Stimulated activated CD8-positive, alpha-beta memory T cell treated with anti-CD3 and anti-CD28 coated beads, Interleukin-4, amount 100 ng/mL, for 48 hours (primary cell): ENCODE data around the gene DISP2.

Source experiments
- DNase-seq: peaks from one replicate; pipeline ENCODE4 v3.0.0-alpha.2; 2020

DISP2 gene

DNA sequence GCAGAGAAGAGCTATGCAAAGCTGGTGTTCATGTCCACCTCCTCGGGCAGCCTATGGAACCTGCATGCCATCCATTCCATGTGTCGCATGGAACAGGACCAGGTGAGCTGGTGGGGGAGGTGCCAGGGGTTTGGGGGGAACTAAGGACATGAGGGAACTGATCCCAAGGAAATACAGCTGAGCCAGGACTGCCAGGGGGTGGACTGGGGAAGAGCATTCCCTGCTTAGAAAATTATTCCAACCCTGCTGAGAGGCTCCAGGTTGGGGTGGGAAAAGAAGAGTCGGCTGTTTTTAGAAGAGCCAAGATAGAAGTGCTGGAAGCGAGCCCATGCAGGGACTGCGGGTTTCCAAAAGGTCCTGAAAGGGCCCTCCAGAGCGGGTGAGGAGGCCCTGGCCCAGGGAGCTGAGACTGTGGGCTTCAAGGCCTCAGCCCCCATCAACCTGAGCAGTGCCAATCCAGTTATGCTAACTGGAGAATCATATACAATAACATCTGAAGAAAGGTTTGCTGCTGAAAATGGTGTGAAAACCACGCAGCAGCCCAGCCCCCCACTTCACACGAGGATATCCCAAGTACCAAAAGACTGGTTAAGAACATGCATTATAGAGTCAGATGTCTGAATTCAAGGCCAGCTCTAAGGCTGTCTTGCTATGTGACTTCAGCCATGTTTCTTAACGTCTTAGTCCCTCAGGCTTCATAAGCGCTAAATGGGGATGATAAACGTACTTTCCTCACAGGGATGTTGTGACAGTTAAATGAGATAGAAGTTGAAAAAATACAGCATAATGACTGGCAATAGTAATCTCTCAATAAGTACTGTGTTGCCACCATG, 7.8 kb downstream of the DISP2 start:
- no peak for DNase-seq

DNA sequence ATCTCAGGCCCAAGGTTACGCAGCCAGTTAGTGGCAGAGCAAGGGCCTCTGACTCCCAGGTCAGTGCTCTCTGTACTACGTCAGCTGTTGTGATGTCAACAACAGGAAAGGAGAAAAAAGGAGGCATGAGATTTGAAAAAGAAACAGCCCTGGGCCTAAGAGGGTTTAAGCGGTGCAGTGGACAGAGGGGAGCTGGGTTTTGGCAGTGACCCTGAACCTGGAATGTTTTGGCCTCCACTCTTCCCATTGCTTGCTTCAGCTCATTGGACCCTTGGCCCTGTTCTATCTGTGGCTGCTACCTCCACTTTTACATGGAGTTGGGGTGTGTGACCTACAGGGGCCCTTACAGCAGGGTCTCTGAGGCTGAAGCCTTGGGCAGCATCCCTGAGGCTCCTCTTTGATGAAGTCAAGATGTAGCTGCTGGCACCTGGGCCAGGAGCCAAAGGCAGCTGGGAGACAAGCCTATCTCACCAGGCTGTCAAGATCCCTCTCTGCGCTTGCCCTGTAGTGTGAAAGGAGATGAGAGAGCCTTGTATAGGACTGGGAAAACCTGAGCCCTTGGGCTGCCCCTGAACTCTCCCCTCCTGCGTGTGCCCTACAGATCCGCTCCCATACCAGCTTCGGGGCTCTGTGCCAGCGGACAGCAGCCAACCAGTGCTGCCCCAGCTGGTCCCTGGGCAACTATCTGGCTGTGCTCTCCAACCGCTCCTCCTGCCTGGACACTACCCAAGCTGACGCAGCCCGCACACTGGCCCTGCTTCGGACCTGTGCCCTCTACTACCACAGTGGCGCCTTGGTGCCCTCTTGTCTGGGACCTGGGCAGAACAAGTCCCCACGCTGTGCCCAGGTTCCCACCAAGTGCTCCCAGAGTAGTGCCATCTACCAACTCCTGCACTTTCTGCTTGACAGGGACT, 8.7 kb downstream of the DISP2 start:
- DNase-seq, result no peak

DNA sequence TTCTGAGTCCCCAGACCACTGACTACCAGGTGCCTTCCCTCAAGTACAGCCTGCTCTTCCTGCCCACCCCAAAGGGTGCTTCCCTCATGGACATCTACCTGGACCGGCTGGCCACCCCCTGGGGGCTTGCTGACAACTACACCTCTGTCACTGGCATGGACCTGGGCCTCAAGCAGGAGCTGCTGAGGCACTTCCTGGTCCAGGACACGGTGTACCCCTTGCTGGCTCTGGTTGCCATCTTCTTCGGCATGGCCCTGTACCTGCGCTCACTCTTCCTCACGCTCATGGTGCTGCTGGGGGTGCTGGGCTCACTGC, 9.3 kb downstream of the DISP2 start:
- DNase-seq, result no peak

DNA sequence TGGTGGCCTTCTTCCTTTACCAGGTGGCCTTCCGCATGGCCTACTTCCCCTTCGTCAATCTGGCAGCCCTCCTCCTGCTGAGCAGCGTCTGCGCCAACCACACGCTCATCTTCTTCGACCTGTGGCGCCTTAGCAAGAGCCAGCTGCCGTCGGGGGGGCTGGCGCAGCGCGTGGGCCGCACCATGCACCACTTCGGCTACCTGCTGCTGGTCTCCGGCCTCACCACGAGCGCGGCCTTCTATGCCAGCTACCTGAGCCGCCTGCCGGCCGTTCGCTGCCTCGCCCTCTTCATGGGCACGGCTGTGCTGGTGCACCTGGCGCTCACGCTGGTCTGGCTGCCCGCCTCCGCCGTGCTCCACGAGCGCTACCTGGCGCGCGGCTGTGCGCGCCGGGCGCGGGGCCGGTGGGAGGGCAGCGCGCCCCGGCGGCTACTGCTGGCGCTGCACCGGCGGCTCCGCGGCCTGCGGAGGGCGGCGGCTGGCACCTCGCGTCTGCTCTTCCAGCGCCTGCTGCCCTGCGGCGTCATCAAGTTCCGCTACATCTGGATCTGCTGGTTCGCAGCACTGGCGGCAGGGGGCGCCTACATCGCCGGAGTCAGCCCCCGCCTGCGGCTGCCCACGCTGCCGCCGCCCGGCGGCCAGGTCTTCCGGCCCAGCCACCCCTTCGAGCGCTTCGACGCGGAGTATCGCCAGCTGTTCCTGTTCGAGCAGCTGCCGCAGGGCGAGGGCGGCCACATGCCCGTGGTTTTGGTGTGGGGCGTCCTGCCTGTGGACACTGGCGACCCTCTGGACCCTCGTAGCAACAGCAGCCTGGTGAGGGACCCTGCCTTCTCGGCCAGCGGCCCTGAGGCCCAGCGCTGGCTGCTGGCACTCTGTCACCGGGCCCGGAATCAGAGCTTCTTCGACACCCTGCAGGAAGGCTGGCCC, 9.9 kb downstream of the DISP2 start:
- peak; percentile 85 for DNase-seq

DNA sequence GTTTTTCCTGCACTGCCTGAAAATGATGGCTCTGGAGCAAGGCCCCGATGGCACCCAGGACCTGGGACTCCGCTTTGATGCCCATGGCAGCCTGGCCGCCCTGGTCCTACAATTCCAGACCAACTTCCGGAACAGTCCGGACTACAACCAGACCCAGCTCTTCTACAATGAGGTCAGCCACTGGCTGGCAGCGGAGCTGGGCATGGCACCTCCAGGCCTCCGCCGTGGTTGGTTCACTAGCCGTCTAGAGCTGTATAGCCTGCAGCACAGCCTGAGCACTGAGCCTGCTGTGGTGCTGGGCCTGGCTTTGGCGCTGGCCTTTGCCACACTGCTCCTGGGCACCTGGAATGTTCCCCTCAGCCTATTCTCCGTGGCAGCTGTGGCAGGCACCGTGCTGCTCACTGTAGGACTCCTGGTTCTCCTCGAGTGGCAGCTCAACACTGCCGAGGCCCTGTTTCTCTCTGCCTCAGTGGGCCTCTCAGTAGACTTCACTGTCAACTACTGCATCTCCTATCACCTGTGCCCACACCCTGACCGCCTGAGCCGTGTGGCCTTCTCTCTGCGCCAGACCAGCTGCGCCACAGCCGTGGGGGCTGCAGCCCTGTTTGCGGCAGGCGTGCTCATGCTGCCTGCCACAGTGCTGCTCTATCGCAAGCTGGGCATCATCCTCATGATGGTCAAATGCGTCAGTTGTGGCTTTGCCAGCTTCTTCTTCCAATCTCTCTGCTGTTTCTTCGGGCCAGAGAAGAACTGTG, 10.9 kb downstream of the DISP2 start:
- DNase-seq, result no peak

DNA sequence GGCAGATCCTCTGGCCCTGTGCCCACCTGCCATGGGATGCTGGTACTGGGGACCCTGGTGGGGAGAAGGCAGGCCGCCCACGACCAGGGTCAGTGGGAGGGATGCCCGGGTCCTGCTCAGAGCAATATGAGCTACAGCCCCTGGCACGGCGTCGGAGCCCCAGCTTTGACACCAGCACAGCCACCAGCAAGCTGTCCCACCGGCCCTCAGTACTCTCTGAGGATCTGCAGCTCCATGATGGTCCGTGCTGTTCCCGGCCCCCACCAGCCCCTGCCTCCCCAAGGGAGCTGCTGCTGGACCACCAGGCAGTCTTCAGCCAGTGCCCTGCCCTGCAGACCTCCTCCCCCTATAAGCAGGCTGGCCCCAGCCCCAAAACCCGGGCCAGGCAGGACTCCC, 11.5 kb downstream of the DISP2 start:
- no peak for DNase-seq

DNA sequence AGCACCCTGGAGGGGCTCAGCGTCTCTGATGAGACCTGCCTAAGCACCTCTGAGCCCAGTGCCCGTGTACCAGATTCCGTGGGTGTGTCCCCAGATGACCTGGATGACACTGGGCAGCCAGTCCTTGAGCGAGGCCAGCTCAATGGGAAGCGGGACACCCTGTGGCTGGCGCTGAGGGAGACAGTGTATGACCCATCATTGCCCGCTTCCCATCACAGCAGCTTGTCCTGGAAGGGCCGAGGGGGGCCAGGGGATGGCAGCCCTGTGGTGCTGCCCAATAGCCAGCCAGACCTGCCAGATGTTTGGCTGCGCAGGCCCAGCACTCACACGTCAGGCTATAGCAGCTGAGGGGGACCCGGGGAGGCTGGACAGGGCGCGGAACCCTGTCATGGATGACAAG, 12.0 kb downstream of the DISP2 start:
- no peak for DNase-seq

DNA sequence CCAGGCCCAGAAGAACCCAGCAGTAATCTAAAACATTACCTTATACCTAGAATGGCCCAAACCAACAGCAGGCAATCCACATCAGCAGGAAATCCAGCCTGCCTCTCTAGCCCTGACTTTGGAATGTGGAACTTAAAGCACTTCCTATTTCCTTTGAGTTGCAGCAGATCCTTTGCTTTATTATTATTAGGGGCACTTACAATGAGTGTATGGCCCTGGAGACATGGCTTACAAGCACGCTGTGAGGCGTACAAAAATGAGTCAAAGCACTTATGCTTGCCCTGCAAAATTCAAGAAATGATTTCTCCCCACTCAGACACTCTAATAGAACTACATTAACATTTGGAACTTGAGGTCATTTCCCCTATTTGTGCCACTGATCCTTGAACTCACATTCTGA, 15.0 kb downstream of the DISP2 start:
- DNase-seq, result no peak

DNA sequence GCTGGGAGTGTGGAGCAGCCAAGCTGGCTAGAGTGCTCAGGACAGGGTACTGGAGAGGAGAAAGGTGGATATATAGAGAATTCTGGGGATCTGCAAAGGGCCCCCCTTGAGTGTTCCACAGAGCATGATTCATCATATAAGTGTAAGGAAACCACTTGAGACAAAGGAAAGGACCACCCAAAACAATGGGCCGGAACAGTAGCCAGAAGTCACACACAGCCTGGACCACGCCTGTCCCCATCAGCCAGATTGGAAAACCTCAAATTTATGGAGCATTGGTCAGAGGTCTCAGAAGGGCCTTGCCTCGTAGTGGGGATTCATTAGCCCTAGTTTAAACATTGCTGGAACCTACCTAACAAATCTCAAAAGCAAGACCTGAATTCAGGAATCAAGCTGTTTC, 19.6 kb downstream of the DISP2 start:
- no peak for DNase-seq

DNA sequence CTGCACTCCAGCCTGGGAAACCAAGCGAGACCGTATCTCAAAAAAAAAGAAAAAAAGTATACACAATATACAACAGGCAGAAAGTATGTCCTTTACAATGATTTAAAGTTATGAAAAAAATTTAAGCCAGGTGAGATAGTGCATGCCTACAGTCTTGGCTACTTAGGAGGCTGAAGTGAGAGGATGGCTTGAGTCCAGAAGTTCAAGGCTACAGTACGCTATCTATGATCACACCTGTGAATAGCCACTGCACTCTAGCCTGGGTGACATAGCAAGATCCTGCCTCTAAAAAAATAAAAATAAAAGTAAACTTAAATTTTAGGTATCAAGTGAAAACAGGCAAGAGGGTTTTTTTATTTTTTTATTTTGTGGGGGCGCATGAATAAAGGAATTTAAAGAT, 21.4 kb downstream of the DISP2 start:
- no peak for DNase-seq

DNA sequence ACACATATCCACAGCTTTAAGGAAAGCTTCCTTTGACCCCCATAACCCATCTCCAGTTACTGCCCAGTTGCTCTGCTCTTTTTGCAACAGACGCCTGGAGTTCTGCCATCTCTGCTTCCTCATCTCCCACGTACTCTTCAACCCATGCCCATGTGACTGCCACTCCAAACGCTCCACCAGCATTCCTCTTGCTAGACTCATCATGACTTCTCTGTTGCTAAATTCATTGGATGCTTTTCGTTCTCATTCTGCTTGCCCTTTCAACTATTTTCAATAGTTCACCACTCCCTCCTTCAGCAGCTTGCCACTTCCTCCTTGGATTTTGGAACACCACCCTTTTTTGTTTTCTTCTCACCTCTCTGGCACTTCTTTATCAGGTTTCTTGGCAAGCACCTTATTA, 21.8 kb downstream of the DISP2 start:
- no peak for DNase-seq

DNA sequence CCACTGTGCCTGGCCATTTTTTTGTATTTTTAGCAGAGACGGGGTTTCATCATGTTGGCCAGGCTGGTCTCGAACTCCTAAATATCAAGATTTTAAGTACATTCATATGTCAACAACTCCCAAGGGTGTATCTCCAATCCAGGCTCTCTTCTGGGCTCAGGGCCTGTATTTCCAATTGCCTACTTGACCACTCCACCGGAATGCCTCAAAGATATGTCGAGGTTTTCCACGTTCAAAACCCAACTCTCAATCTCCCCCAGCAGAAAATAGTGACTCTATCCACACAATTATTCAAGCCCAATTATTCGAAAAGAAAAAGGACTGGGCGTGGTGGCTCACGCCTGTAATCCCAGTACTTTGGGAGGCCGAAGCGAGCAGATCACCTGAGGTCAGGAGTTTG, 22.6 kb downstream of the DISP2 start:
- DNase-seq, result no peak

DNA sequence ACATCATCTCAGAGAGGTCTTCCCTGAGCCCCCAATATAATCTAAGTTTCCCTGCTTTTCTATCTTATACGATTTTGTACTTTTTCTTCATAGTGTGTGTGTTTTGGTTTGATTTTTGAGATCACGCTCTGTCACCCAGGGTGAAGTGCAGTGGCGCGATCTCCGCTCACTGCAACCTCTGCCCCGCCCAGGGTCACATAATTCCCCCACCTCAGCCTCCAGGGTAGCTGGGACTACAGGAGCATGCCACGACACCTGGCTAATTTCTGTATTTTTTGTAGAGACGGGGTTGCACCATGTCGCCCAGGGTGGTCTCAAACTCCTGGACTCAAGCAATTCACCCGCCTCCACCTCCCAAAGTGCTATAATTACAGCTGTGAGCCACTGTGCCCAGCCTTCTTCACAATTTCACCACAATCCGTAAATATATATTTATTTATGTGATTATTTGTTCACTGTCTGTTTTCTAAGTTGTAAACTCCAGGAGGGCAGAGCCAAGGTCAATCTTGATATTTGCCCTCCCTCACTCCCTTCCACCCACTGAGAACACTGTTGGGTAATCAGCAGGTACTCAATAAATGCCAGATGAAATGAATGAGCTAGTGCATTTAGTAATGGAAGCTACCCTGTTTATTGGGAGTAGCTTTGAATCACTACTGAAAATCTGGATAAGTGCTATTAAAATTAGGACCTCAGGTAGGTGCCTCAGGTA, 24.0 kb downstream of the DISP2 start:
- no peak for DNase-seq

DNA sequence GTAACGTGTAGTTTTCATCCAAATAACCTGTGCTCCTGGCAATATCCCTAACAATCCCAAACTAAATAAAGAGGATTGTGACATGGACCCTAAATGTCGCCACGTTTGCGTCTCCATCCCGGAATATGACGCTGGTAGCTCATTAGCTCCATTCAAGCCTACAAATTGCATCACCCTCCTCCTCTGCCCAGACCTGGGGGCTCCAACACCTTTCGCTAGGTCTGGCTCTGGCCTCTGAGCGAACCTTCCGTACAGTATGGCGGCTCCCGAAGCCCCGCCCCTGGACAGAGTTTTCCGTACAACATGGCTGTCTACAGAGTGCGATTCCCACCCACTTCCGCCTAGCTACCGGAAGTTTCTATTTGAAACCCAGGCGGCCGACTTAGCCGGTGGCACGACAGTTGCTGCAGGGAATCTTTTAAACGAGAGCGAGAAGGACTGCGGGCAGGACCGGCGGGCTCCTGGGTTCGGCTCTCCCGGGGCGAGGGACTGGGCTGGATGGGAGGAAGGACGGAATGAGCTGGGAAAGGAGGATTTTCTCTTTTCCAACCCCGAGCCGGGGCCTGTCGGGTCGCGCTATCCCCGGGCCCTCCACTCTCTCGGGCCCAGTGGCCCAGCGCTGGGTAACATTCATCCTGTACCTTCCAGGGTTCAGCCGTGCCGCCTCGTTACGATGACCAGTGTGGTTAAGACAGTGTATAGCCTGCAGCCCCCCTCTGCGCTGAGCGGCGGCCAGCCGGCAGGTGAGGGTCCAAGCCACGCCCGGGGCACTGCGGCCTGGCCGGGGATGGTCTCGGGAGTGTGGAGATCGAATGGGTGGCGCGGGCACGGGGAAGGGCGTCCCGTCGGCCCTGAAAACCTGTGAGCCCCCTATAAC, 24.8 kb downstream of the DISP2 start, which contains the start of gene KNSTRN:
Gene KNSTRN, plus strand, starts transcription at position 142 of the 877 bp plus-strand sequence. Its CDS starts 115 bp downstream, at position 257.
- peak; percentile 96 for DNase-seq

DNA sequence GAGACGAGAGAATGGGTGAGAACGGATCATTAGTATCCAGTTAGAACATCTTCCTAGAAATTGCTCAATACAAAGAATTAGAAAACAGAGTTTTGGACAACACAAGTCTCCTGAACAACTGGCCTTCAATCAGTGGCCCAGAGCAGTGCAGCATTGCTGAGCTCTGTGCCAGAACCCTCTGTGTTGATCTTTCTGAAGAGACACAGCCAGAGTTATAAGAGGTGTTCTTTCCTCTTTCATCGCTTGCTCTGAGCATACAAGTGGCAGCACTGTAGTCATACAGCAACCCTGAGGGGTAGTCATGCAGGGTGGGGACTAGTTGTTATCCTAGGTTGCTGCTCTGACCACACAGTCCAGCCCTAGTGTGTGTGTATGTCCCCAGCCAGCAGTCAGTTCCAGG, 28.5 kb downstream of the DISP2 start:
- no peak for DNase-seq

DNA sequence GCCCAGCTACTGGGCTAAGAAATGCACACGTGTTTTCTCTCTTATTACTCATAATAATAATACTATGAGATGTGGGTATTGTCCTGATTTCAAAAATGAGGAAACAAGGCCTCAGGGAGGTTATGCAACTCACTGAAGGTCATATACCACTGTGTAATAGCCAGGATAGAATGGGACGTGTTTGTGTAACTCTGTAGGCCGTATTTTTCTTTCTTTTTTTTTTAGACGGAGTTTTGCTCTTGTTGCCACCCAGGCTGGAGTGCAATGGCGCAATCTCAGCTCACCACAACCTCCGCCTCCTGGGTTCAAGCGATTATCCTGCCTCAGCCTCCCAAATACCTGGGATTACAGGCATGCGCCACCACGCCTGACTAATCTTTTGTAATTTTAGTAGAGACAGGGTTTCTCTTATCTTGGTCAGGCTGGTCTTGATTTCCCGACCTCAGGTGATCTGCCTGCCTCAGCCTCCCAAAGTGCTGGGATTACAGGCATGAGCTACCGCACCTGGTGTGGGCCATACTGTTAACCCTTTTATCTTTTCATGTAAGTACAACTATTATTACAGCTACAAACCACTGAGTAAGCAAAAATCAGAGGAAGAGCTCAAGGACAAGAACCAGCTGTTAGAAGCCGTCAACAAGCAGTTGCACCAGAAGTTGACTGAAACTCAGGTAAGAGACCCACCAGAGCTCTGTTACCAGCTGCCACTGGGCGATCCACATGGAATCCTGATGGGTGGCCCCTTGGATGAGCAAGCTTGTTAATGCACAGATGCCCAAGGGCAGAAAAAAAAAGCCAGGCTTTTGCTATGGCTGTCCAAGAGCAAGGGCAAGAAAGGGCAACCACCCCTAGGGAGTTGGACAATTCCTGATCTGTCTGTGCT, 31.2 kb downstream of the DISP2 start:
- DNase-seq, result no peak

DNA sequence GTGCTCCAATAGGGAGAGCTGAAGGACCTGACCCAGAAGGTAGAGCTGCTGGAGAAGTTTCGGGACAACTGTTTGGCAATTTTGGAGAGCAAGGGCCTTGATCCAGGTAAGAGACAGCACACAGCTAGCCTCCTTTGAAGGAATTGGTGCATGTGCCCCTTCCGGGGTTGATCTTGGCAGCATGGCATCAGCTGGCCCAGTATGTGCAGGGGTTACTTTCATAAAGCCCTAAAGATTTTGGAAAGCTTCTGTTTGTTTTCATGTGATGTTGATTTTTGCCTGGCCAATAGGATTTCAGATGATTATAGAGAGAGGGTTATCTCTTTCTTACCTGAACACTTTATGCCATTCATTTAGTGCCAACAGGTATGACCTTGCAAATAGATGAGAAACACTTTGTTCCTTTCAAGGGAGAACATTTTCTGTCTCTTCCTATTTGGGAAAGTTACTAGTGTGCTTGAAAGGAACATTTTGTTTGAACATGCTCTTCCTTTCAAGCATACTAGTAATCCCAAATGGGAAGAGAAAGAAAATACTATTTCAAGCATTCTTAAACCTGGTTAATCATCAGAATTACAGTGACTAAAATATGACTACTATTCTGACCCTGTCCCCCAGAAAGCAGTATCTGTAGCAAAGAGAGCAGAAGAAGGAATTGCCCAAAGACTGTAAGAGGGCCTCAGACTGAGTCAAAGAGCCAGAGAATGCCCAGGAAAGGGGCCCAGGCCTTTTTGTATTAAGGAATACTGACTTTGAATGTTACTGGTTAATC, 32.0 kb downstream of the DISP2 start:
- DNase-seq, result no peak
